Loucy (cell line): ENCODE results near the gene FLRT2.

ENCODE experiments used
- H2AFZ ChIP-seq: fragments of 200-600 bp; sonication (generic); 2 replicates; pipeline ENCODE4 v1.6.0; 2016; ENCODE audit warnings: antibody characterized with exemption, mild to moderate bottlenecking, low read length, moderate library complexity
- H3F3A ChIP-seq: fragments of 200-600 bp; 2 replicates; pipeline ENCODE4 v1.6.0; 2016; ENCODE audit warnings: antibody characterized with exemption, low read depth, mild to moderate bottlenecking
- H3K27me3 ChIP-seq: fragments of 200-600 bp; sonication (generic); 2 replicates; pipeline ENCODE4 v1.6.1; 2014; ENCODE audit warnings: low read length, mild to moderate bottlenecking; ENCODE audit not compliant: insufficient read depth, poor library complexity, severe bottlenecking
- H3K36me3 ChIP-seq: fragments of 200-600 bp; sonication (generic); 2 replicates; pipeline ENCODE4 v1.6.1; 2016; ENCODE audit warnings: low read length; ENCODE audit not compliant: insufficient read depth
- H3K4me1 ChIP-seq: fragments of 200-600 bp; sonication (generic); 2 replicates; pipeline ENCODE4 v1.5.1; 2014; ENCODE audit warnings: low read length, mild to moderate bottlenecking; ENCODE audit not compliant: insufficient read depth, poor library complexity, severe bottlenecking
- H3K4me2 ChIP-seq: fragments of 200-600 bp; sonication (generic); 2 replicates; pipeline ENCODE4 v1.6.0; 2014; ENCODE audit warnings: antibody characterized with exemption, low read length, low read depth, mild to moderate bottlenecking; ENCODE audit not compliant: poor library complexity, severe bottlenecking
- H3K4me3 ChIP-seq: fragments of 200-600 bp; sonication (generic); 2 replicates; pipeline ENCODE4 v1.5.1; 2014; ENCODE audit warnings: low read length, mild to moderate bottlenecking, mixed read lengths; ENCODE audit not compliant: poor library complexity, severe bottlenecking
- H3K79me2 ChIP-seq: fragments of 200-600 bp; sonication (generic); 2 replicates; pipeline ENCODE4 v1.6.1; 2014; ENCODE audit warnings: low read length; ENCODE audit not compliant: insufficient read depth
- H3K9ac ChIP-seq: fragments of 200-600 bp; sonication (generic); 2 replicates; pipeline ENCODE4 v1.6.0; 2014; ENCODE audit warnings: mild to moderate bottlenecking, low read depth, low read length, moderate library complexity; ENCODE audit not compliant: poor library complexity, severe bottlenecking
- H3K9me2 ChIP-seq: fragments of 200-600 bp; sonication (generic); replicated peaks from 2 replicates; pipeline ENCODE4 v1.6.1; 2016; ENCODE audit warnings: low read depth, low read length, mixed read lengths
- H3K9me3 ChIP-seq: fragments of 200-600 bp; sonication (generic); 2 replicates; pipeline ENCODE4 v1.6.1; 2014; ENCODE audit warnings: mild to moderate bottlenecking, antibody characterized with exemption, low read length, low read depth; ENCODE audit not compliant: insufficient read depth
- H4K20me1 ChIP-seq: fragments of 200-600 bp; sonication (generic); 2 replicates; pipeline ENCODE4 v1.6.0; 2014; ENCODE audit warnings: antibody characterized with exemption, low read length, mild to moderate bottlenecking; ENCODE audit not compliant: insufficient read depth, poor library complexity, severe bottlenecking
- CTCF ChIP-seq: fragments of 200-600 bp; sonication (generic); conservative IDR thresholded peaks from 2 replicates; pipeline ENCODE4 v1.5.1; 2014; ENCODE audit warnings: mild to moderate bottlenecking, antibody characterized with exemption, low read length
- EZH2phosphoT487 ChIP-seq: fragments of 200-600 bp; IDR thresholded peaks from 2 replicates; pipeline ENCODE4 v1.6.1; 2018; ENCODE audit warnings: antibody characterized with exemption, mild to moderate bottlenecking, moderate library complexity, borderline replicate concordance

FLRT2 gene

GRCh38 chr14:85562630-85563029, 32.7 kb downstream of the FLRT2 start:
- Histone ChIP-seq H2AFZ (no peak overlapping the region), H4K20me1 (no peaks in the 10 kb centered on the region), H3K27me3 (no peaks in the 10 kb centered on the region), H3K9me3 (no peaks in the 10 kb centered on the region), H3K36me3 (no peaks in the 10 kb centered on the region), H3F3A (no peaks in the 10 kb centered on the region), H3K4me1 (no peaks in the 10 kb centered on the region), H3K4me3 (no peak overlapping the region), H3K4me2 (no peak overlapping the region), H3K79me2 (no peaks in the 10 kb centered on the region), H3K9ac (no peak overlapping the region), H3K9me2 (no peaks in the 10 kb centered on the region)
- TF ChIP-seq EZH2phosphoT487 (no peak), CTCF (no peak)

- no peaks in the 10 kb centered on the region for H3K4me1 ChIP-seq
- no peaks in the 10 kb centered on the region for H3F3A ChIP-seq
- no peak overlapping the region for H2AFZ ChIP-seq
- H4K20me1 ChIP-seq, result no peaks in the 10 kb centered on the region
- no peak overlapping the region for H3K4me3 ChIP-seq
- no peaks in the 10 kb centered on the region for H3K36me3 ChIP-seq
- H3K9me3 ChIP-seq, result no peaks in the 10 kb centered on the region
- no peak for TF ChIP-seq EZH2phosphoT487
- no peak for TF ChIP-seq CTCF
- H3K9ac ChIP-seq, result no peak overlapping the region
- no peaks in the 10 kb centered on the region for H3K79me2 ChIP-seq
- H3K9me2 ChIP-seq, result no peaks in the 10 kb centered on the region
- H3K27me3 ChIP-seq, result no peaks in the 10 kb centered on the region
- H3K4me2 ChIP-seq, result no peak overlapping the region
These were observed 35.0 kb downstream of the FLRT2 start for GRCh38 chr14:85564841-85565527.

GRCh38 chr14:85565862-85566296, 35.9 kb downstream of the FLRT2 start:
- Histone ChIP-seq H2AFZ (no peak overlapping the region), H3K4me1 (no peaks in the 10 kb centered on the region), H3K27me3 (no peaks in the 10 kb centered on the region), H3K36me3 (no peaks in the 10 kb centered on the region), H3K9me3 (no peaks in the 10 kb centered on the region), H3K9ac (no peak overlapping the region), H3F3A (no peaks in the 10 kb centered on the region), H3K9me2 (no peaks in the 10 kb centered on the region), H3K4me2 (no peak overlapping the region), H4K20me1 (no peaks in the 10 kb centered on the region), H3K4me3 (no peak overlapping the region), H3K79me2 (no peaks in the 10 kb centered on the region)
- TF ChIP-seq EZH2phosphoT487 (no peak), CTCF (no peak)
